ENCODE measurements around the gene ZNF506.
"Not testable (repeated sequence)": the region's sequence is repeated elsewhere in the genome, so short reads cannot be mapped to it uniquely, and the experiment has no call there.

The ZNF506 gene

DNA sequence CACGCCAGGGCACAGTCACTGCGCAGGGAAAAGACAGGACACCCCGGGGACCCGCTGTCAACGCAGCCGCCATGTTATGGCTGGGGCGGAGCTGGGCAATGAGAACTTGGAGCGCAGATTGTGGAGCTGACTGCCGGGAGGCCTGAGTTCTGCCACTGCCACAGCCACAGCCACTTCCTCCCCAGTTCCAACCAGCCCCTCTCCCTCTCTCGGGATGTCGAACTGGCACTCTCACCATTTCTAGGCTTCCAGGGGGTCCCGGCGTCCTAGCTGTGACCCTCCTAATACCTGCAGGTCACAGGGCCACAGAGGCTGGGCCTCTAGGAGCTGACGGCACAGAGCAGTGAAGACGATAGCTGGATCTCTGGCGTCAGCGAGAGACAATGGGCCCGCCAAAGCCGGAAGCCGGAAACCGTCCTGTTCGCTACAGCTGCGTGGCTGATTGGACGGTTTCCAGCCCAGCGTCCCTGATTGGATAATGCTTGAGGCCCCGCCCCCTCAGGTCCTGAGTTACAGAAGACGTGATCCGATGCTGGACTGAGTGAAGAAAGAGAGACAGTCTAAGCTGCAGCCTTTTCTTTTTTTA lies at the start of gene ZNF506:
TSS of gene ZNF506 (minus strand) at position 385 of the 586 bp plus-strand sequence. CDS start at position 238, 147 bp downstream.
- DNase-seq (ENCODE audit: low read depth) = peak; percentile 92
- peak within 1 kb of the TSS; percentile 89 for H3K4me3 ChIP-seq (ENCODE audit: low read depth, low read length)
- TF ChIP-seq, protein P1, sequence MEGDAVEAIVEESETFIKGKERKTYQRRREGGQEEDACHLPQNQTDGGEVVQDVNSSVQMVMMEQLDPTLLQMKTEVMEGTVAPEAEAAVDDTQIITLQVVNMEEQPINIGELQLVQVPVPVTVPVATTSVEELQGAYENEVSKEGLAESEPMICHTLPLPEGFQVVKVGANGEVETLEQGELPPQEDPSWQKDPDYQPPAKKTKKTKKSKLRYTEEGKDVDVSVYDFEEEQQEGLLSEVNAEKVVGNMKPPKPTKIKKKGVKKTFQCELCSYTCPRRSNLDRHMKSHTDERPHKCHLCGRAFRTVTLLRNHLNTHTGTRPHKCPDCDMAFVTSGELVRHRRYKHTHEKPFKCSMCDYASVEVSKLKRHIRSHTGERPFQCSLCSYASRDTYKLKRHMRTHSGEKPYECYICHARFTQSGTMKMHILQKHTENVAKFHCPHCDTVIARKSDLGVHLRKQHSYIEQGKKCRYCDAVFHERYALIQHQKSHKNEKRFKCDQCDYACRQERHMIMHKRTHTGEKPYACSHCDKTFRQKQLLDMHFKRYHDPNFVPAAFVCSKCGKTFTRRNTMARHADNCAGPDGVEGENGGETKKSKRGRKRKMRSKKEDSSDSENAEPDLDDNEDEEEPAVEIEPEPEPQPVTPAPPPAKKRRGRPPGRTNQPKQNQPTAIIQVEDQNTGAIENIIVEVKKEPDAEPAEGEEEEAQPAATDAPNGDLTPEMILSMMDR (IDR thresholded peaks at IDR 0.05; ENCODE audit: control insufficient read depth, extremely low read depth, insufficient read depth) = no peak

DNA sequence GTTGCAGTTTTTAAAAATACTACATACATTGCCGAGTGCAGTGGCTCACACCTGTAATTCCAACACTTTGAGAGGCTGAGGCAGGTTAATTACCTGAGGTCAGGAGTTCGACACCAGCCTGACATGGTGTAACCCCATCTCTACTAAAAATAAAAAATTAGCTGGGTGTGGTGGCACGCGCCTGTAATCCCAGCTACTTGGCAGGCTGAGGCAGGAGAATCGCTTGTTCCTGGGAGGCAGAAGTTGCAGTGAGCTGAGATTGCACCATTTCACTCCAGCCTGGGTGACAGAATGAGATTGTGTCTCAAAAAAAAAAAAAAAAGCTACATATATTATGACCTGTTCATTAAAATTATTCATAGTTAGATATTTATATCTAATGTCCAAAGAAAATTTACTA lies 48.5 kb upstream of the ZNF506 start:
- H3K4me3 ChIP-seq (ENCODE audit: low read depth, low read length); DNase-seq (ENCODE audit: low read depth): not testable (repeated sequence)

DNA sequence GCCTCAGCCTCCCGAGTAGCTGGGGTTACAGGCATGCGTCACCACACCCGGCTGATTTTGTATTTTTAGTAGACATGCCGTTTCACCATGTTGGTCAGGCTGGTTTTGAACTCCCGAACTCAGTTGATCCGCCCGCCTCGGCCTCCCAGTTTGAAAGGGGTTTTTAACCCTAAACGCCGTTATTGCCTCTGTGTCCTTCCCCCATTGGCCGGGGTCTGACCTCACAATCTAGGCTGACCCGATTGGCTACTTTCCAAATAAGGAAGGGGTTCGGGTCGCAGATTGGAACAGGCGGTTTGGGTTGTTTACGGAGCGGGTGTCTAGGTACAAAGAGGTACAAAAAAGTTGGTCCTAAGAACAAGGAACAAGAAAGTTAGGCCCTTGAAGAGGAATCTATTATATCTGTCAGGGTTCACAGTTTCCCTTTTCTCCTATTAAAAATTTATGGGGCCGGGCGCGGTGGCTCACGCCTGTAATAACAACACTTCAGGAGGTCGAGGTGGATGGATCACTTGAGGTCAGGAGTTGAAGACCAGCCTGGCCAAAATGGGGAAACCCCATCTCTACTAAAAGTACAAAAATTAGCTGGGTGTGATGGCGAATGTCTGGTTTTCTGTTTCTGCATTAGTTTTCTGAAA lies 45.2 kb upstream of the ZNF506 start:
- H3K4me3 ChIP-seq (ENCODE audit: low read depth, low read length) = peak overlapping the region; percentile 63
- TF ChIP-seq, protein P1 (IDR thresholded peaks at IDR 0.05; ENCODE audit: control insufficient read depth, extremely low read depth, insufficient read depth) = no peak
- DNase-seq (ENCODE audit: low read depth) = no peak

DNA sequence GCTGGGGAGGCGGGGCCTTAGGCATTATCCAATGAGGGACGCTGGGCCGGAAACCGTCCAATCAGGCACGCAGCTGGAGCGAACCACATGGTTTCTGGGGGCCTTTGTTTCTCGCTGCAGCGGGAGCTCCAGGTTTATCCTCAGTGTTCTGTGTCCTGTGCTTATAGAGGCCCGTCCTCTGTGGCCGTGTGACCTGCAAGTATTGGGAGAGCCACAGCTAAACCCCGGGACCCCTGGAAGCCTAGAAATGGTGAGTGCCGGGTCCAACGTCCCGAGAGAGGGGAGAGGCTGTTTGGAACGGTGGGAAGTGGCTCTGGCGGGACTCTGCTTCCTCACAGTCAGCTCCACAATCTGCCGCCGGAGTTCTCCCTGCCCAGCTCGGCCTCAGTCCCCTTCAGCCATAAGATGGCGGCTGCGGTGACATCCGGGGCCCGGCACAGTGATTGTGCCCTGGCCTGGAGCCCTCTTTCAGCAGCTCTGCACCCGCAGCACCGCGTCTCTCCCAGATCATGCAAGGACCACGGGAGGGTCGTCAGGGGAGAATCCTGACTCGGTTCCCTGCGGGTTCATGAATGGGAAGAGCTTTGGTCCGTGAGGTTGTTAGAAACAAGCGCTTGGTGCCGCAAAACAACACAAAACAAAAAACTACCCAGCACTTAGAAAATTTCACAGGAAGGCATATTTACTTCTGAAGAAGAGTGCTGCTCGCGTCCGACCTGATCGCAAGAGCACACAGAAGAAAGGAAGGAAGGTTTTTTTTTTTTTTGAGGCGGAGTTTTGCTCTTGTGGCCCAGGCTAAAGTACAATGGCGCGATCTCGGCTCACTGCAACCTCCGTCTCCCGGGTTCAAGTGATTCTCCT lies 44.4 kb upstream of the ZNF506 start, which contains the start of gene ZNF253:
TSS of gene ZNF253 (plus strand) at position 133 of the 861 bp plus-strand sequence. CDS start at position 248, 115 bp downstream.
- TF ChIP-seq, protein P1 (IDR thresholded peaks at IDR 0.05; ENCODE audit: control insufficient read depth, extremely low read depth, insufficient read depth) = no peak
- DNase-seq (ENCODE audit: low read depth) = peak; percentile 94
- peak within 1 kb of the TSS; percentile 63 for H3K4me3 ChIP-seq (ENCODE audit: low read depth, low read length)

- no peak for DNase-seq (ENCODE audit: low read depth)
- TF ChIP-seq, protein P1 (IDR thresholded peaks at IDR 0.05; ENCODE audit: control insufficient read depth, extremely low read depth, insufficient read depth) = no peak
- no peak overlapping the region for H3K4me3 ChIP-seq (ENCODE audit: low read depth, low read length)
Observed at GRCh38 chr19:19860756-19861390, 39.3 kb upstream of the ZNF506 start.

- TF ChIP-seq, protein P1 (IDR thresholded peaks at IDR 0.05; ENCODE audit: control insufficient read depth, extremely low read depth, insufficient read depth) = no peak
- no peak for DNase-seq (ENCODE audit: low read depth)
- H3K4me3 ChIP-seq (ENCODE audit: low read depth, low read length) = no peak overlapping the region
Observed at GRCh38 chr19:19858751-19859150, 37.2 kb upstream of the ZNF506 start.

GRCh38 chr19:19851740-19852139 lies 30.2 kb upstream of the ZNF506 start:
- H3K4me3 ChIP-seq (ENCODE audit: low read depth, low read length); DNase-seq (ENCODE audit: low read depth): not testable (repeated sequence)
